Suprapubic skin (tissue), 4 donors: Measurements from ENCODE around the gene TMEM170A. TPM values are rescaled to one million over a fixed set of nuclear protein-coding genes. Genes with fewer than 3 reads are reported as not detected.

Source experiments
- DNase-seq, 2 donors: peaks; one replicate each; pipeline ENCODE4 v3.0.0-alpha.2; 2019; ENCODE audit warnings: low spot score in 2 of 2
- H3K27ac ChIP-seq: fragments of 200-600 bp; sonication (generic); one replicate; pipeline ENCODE4 v1.5.1; 2019
- H3K27me3 ChIP-seq: fragments of 200-600 bp; sonication (generic); one replicate; pipeline ENCODE4 v1.5.1; 2019
- H3K36me3 ChIP-seq: fragments of 200-600 bp; sonication (generic); one replicate; pipeline ENCODE4 v1.5.1; 2019
- H3K4me1 ChIP-seq: fragments of 200-600 bp; sonication (generic); one replicate; pipeline ENCODE4 v1.5.1; 2019
- H3K4me3 ChIP-seq: fragments of 200-600 bp; sonication (generic); one replicate; pipeline ENCODE4 v1.5.1; 2019; ENCODE audit warnings: mild to moderate bottlenecking
- H3K9me3 ChIP-seq: fragments of 200-600 bp; sonication (generic); one replicate; pipeline ENCODE4 v1.5.1; 2019
- EP300 ChIP-seq: sonication (generic); formaldehyde crosslinking; IDR thresholded peaks from one replicate; pipeline ENCODE4 v1.6.1; 2017; ENCODE audit warnings: antibody characterized with exemption
- POLR2A ChIP-seq, 2 donors: fragments of 450-650 bp; IDR thresholded peaks; one replicate each; pipeline ENCODE4 v1.6.1; 2017; ENCODE audit warnings: antibody characterized with exemption in 2 of 2, mild to moderate bottlenecking in 2 of 2, moderate library complexity in 2 of 2
- POLR2AphosphoS5 ChIP-seq, 3 donors: sonication (generic); formaldehyde crosslinking; IDR thresholded peaks; one replicate each; pipeline ENCODE4 v1.6.1; 2017; ENCODE audit warnings: antibody characterized with exemption in 3 of 3
- WGBS: methylation state at CpG from one replicate; pipeline ENCODE4 v1.1.5; 2018; 5-methylcytosine and 5-hydroxymethylcytosine counted together
- total RNA-seq, 4 donors: library from RNA; depleted of rRNA; stranded (reverse); fragments of >200 nt; gene quantifications; one replicate each; pipeline ENCODE4 v1.1.0, GENCODE V29; 2016
- TF ChIP-seq, protein P1 (sequence below), 2 donors: fragments of 200-600 bp in 1 of 2; fragments of 450-650 bp in 1 of 2; sonication (generic) in 1 of 2; IDR thresholded peaks; one replicate each; pipeline ENCODE4 v1.5.1; 2016 to 2019; ENCODE audit warnings: antibody characterized with exemption in 2 of 2, mild to moderate bottlenecking in 1 of 2, moderate library complexity in 1 of 2

TMEM170A gene
- total RNA-seq, 4 donors from 2014 or later: 15.8 to 17.5 (median 16.5) TPM

DNA sequence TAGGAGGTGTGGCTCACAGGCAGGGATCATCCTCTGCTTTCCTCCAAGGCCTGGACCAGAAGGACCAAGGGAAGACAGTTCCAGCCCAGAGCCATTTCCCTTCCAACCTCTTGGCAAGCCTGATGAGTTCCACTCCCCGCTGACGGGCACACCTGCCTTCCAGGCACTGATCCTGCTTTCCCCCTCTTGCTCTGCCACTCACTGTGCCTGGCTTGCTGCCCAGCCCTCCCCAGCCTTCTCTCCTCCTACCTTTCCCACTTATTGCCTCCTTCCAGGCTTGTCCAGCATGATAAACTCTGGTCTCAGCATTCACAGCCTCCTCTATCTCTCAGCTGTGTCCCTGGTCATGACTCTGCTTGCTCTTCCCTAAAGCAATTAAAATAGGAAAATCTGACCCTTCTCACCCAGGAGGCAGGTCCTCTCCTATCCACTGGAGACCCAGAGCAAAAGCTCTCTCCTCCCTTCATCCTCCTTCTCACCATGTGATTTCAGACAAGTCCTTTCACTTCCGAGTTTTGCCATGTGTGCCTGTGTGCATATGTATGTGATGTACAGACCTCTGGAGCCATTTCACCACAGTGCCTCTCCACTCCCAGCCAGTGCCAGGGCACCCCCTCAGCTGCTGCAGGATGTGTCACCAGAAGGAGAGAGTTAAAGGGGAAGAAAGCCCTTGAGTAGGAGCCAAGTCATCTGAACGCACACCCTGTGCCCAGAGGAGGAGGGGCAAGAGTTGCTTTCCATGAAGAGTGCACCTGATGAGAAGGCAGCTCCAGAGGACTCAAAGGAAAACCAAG, 13.4 kb upstream of the TMEM170A start:
- TF ChIP-seq POLR2A (IDR thresholded peaks at IDR 0.05): no peak
- no peak for TF ChIP-seq POLR2AphosphoS5 (IDR thresholded peaks at IDR 0.05)
- TF ChIP-seq EP300: no peak
- TF ChIP-seq, protein P1, sequence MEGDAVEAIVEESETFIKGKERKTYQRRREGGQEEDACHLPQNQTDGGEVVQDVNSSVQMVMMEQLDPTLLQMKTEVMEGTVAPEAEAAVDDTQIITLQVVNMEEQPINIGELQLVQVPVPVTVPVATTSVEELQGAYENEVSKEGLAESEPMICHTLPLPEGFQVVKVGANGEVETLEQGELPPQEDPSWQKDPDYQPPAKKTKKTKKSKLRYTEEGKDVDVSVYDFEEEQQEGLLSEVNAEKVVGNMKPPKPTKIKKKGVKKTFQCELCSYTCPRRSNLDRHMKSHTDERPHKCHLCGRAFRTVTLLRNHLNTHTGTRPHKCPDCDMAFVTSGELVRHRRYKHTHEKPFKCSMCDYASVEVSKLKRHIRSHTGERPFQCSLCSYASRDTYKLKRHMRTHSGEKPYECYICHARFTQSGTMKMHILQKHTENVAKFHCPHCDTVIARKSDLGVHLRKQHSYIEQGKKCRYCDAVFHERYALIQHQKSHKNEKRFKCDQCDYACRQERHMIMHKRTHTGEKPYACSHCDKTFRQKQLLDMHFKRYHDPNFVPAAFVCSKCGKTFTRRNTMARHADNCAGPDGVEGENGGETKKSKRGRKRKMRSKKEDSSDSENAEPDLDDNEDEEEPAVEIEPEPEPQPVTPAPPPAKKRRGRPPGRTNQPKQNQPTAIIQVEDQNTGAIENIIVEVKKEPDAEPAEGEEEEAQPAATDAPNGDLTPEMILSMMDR (IDR thresholded peaks at IDR 0.05): no peak
- Histone ChIP-seq H3K36me3 (no peaks in the 10 kb centered on the region), H3K27ac (no peak overlapping the region), H3K4me1 (no peaks in the 10 kb centered on the region), H3K9me3 (no peaks in the 10 kb centered on the region), H3K4me3 (no peak overlapping the region), H3K27me3 (no peaks in the 10 kb centered on the region)
- DNase-seq: no peak
- WGBS: 43% methylated on average over 4 of the region's 4 CpGs

DNA sequence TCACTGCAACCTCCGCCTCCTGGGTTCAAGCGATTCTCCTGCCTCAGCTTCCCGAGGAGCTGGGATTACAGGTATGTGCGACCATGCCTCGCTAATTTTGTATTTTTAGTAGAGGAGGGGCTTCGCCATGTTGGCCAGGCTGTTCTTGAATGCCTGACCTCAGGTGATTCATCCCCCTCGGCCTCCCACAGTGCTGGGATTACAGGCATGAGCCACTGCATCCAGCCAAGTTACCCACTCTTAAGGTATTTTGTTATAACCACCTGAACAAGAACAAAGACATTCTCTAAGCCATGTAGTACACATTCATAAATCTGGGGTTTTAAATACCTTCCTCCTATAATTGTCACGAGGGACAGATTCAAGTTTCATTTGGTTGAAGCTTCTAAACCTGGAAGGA, 12.3 kb upstream of the TMEM170A start:
- Histone ChIP-seq H3K27me3 (no peaks in the 10 kb centered on the region), H3K36me3 (no peaks in the 10 kb centered on the region), H3K27ac (no peak overlapping the region), H3K9me3 (no peaks in the 10 kb centered on the region), H3K4me3 (no peak overlapping the region), H3K4me1 (no peaks in the 10 kb centered on the region)
- 89% methylated on average over 8 of the region's 8 CpGs for WGBS
- DNase-seq: no peak
- TF ChIP-seq, protein P1 (IDR thresholded peaks at IDR 0.05): no peak
- TF ChIP-seq POLR2A (IDR thresholded peaks at IDR 0.05) (no peak), POLR2AphosphoS5 (IDR thresholded peaks at IDR 0.05) (no peak), EP300 (no peak)

DNA sequence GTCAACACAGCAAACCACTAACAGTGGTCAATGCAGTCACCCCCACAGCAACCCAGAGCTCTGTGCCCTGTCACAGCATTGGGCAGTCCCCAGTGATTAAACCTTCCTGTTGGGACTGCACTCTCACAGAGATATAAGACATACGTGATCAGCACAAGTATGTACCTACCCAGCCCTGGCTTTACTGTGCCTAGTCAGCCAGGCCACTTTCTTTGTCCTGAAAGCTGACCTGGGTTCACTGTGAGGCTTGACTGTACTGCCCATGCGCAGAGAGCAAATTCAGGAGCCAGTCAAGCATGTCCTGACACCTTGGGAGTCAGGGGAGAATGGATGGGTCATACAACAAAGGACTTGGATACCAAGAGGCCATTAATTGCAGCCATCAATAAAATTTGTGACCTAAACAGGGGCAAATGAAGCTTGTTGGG, 10.9 kb upstream of the TMEM170A start:
- no peaks in the 10 kb centered on the region for H3K9me3 ChIP-seq
- H3K27me3 ChIP-seq: no peaks in the 10 kb centered on the region
- DNase-seq: no peak
- H3K4me3 ChIP-seq: no peak overlapping the region
- no peak overlapping the region for H3K27ac ChIP-seq
- no peaks in the 10 kb centered on the region for H3K36me3 ChIP-seq
- H3K4me1 ChIP-seq: no peaks in the 10 kb centered on the region
- 83% methylated on average over 2 of the region's 2 CpGs for WGBS
- TF ChIP-seq, protein P1 (IDR thresholded peaks at IDR 0.05): no peak
- no peak for TF ChIP-seq EP300
- TF ChIP-seq POLR2AphosphoS5 (IDR thresholded peaks at IDR 0.05): no peak
- TF ChIP-seq POLR2A (IDR thresholded peaks at IDR 0.05): no peak

DNA sequence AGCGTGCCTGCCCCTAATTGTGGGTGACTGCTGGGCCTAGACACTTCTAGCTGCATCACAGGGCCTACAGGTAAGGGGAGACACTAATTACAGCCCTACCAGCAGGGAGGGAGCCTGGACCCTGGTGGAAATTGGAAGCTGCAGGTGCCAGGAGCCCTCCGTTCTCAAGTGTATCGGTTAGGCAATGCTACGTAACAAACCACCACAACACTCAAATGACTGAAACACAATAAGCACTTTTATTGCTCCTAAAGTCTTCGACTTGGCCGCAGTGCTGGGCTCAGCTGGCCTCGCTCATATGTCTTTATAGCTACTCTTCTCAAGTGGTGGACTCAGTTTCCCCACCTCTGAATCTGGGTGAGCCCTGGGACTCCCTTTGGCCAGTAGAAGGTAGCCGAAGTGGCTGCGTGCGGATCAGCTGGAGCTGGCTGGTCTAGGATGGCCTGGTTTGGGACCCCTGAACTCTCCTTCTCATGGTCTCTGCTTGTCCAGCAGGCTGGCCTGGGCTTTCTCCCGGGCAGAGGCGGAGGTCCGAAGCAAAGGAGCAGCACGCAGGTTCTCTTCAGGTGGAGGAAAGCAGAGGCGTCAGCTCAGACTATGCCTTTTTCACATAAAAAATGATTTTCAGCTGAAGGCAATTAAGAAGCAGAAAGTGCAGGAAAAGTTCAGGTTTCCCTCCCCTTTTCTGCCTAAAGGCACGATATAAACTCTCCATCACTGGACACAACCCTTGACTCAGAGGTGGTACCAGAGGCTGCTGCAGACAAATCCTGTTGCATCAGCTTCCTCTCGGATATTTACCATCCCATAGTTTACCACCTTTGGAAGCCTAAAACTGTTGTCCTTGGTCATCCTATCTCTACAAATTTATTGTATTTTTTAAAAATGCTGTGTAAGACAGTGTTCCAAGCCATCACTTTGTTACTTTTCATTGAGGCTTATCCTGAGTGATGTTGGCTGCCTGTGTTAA, 8.7 kb upstream of the TMEM170A start:
- Histone ChIP-seq H3K27ac (no peak overlapping the region), H3K27me3 (no peaks in the 10 kb centered on the region), H3K36me3 (no peaks in the 10 kb centered on the region), H3K9me3 (no peaks in the 10 kb centered on the region), H3K4me1 (no peaks in the 10 kb centered on the region), H3K4me3 (no peak overlapping the region)
- no peak for DNase-seq
- TF ChIP-seq EP300 (no peak), POLR2AphosphoS5 (IDR thresholded peaks at IDR 0.05) (no peak), POLR2A (IDR thresholded peaks at IDR 0.05) (no peak)
- TF ChIP-seq, protein P1 (IDR thresholded peaks at IDR 0.05): no peak
- WGBS: 94% methylated on average over 17 of the region's 17 CpGs
